Stimulated activated CD4-positive, alpha-beta T cell treated with anti-CD3 and anti-CD28 coated beads, Interleukin-12 subunit alpha, Interleukin-12 subunit beta, amount 100 ng/mL, for 48 hours (primary cell): ENCODE data around the gene LRRC61.
"Not testable (repeated sequence)": the region's sequence is repeated elsewhere in the genome, so short reads cannot be mapped to it uniquely, and the experiment has no call there.

Experiments
- DNase-seq, 3 donors: peaks; one replicate each; pipeline ENCODE4 v3.0.0-alpha.2; 2020; ENCODE audit warnings: low read depth in 2 of 3, low spot score in 1 of 3

The LRRC61 gene

DNA sequence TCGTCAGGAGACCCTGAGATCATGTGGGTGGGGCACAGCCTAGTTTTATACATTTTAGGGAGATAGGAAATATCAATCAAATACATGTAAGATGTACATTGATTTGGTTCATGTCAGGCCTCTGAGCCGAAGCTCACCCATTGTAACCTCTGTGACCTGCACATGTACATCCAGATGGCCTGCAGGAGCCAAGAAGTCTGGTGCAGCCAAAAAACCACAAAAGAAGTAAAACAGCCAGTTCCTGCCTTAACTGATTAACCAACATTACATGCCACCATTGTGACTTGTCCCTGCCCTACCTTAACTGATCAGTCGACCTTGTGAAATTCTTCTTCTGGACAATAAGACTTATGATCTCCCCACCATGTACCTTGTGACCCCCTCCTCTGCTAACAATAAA lies 16.0 kb upstream of the LRRC61 start:
- no peak for DNase-seq

DNA sequence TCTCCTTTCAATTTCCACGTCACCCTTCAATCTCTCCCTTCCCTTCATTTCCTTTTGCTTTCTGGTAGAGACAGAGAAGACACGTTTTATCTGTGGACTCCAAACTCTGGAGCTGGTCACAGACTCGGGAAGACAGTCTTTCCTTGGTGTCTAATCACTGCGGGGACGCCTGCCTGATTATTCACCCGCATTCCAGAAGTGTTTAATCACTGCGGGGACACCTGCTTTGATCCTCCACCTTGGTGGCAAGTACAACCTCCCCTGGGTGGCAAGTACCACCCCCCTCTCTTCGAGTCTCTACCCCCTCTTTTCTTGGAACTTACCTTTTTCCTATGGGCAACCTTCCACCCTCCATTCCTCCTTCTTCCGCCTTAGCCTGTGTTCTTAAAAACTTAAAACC lies 15.3 kb upstream of the LRRC61 start:
- no peak for DNase-seq

- DNase-seq = no peak
These were observed 14.6 kb upstream of the LRRC61 start for GRCh38 chr7:150308575-150308974.

DNA sequence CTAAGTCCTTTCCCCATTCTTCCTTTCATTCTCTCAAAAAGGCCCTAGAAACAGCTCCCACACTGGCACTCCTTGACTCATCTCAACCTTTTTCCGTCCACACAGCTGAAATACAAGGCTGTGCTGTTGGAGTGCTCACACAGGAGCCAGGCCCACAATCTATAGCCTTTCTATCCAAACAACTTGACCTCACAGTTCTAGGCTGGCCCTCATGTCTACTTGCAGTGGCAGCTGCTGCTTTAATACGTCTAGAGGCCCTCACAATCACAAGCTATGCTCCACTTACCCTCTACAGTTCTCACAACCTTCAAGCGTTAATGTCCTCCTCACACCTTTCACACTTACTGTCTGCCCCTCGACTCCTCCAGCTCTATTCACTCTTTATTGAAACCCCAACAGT lies 12.0 kb upstream of the LRRC61 start:
- DNase-seq = no peak

GRCh38 chr7:150311711-150312110 lies 11.4 kb upstream of the LRRC61 start:
- no peak for DNase-seq

GRCh38 chr7:150312649-150313366 lies 10.3 kb upstream of the LRRC61 start:
- not testable (repeated sequence) for DNase-seq

GRCh38 chr7:150313367-150313809 lies 9.8 kb upstream of the LRRC61 start:
- no peak for DNase-seq

DNA sequence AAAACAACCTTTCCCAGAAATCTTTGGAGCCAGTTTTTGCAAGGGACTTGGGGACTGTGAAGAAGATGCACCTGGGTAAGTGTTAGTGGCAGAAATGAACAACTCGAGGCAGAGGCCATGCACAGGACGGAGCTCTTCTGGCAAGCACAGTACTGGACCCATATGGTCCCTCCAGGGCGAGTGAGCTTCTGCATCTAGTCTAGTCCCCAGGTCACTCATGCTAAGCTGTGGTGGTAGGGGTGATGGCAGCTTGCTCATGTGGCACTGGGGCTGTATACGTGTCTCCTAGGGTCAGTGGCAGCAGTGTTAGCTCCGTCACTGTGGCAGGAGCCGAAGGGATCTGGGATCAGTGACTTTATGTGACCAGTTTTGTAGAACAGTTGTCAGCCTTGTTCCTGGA lies 9.3 kb upstream of the LRRC61 start:
- DNase-seq = no peak

GRCh38 chr7:150314639-150315239 lies 8.4 kb upstream of the LRRC61 start:
- no peak for DNase-seq

DNA sequence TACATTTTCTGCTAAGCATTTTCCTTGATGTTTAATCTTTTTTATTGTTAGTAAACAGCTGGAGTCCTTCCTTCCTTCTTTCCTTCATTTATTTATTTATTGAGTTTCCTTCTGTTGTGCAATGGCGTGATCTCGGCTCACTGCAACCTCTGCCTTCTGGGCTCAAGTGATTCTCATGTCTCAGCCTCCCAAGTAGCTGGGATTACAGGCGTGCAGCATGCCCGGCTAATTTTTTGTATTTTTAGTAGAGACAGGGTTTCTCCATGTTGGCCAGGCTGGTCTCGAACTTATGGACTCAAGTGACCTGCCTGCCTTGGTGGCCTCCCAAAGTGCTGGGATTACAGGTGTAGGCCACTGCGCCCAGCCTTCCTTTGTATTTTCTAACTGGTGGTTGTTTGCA lies 6.2 kb upstream of the LRRC61 start:
- not testable (repeated sequence) for DNase-seq

- DNase-seq = no peak
These were observed 5.3 kb upstream of the LRRC61 start for GRCh38 chr7:150317748-150318444.

GRCh38 chr7:150321788-150322113 lies 1.4 kb upstream of the LRRC61 start:
- DNase-seq = no peak

- peak; percentile 58 to 77 (median 64) for DNase-seq
These were observed 882 bp upstream of the LRRC61 start for GRCh38 chr7:150322114-150322832.

DNA sequence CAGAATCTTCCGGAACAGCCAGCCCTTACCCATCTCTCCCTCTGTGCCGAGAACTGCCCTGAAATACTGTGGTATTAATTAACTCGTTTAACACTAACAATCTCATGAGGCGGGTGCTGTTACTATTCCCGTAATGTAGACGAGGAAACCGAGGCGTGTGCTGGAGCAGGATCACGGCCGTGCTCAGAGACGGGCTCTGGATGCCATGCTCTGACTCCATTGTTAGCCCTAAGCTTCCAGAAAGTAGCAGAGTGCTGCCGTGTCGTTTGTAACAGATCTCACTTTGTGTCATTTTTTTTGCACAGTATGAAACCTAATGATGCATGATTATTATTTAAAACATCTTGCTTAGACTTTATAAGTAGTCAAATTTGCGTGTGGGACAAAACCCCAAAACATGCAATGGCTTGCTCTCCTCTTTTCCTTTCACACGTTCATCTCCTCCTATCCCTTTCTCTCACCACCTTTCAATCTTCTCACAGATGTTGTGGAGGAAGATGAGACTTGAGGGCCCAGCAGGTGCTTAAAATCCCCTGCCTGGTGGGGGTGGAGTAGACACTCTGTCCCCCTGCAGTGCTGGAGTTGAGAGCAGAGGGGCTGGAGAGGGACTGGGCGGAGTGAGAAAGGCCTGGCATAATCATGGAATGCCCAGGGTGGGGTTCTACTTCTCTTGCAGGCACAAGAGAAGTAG lies 672 bp downstream of the LRRC61 start:
- no peak for DNase-seq

GRCh38 chr7:150324373-150324961 lies 1.3 kb downstream of the LRRC61 start:
- no peak for DNase-seq

DNA sequence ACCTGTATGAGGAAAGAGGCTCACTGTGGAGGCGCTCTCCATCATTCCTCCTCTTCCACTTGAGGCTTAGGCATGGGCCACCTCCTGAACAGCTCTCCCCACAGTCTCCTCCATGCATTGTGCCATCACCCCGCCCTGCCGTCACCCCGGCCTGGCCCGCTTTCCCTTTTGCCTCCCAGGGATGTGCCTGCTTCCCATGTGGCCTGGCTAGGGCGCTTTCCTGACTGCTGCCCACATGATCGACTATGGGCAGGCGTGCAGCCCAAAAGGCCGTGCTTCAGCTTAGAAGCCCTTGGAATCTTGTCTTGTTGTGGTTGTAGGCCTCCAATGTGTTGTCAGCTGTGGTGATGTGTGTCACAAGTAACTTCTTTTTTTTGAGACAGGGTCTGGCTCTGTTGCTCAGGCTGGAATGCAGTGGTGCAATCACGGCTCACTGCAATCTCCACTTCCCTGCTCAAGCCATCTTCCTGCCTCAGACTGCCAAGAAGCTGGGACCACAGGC lies 2.0 kb downstream of the LRRC61 start:
- DNase-seq = no peak

DNA sequence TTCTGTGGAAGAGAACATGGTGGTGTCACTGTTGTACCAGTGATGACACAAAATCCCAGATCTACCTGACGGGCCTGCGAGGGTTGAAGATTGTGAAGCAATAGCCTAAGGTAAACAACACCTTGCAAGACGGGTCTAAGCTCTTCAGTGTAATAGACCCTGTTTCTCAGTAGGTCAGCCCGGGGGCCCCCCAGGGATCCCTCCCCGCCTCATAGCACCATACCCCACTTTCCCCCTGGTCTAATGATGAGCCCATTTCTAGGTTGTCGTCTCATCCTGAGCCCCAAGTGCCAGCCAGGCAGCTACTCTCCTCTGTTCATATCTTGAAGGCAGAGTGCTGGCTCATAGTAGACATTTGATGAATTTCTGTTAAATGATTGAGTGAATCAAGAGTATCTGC lies 2.7 kb downstream of the LRRC61 start:
- no peak for DNase-seq

- no peak for DNase-seq
These were observed 3.6 kb downstream of the LRRC61 start for GRCh38 chr7:150326657-150327268.

DNA sequence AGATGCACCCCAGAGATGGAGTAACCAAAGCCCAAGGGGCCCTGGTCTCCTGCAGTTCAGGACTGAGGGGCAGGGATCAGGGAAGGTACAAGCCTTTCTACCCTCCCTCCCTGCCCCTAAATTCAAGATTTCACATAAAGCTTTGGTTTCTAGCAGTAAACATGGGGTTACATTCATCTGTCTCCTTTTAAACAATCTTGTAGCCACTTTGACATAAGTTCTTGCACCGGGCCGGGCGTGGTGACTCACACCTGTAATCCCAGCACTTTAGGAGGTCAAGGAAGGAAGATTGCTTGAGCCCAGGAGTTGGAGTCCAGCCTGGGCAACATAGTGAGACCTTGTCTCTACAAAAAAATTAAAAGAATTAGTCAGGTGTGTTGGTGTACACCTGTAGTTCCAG lies 4.2 kb downstream of the LRRC61 start:
- no peak for DNase-seq
